NCI-H526 (cell line): ENCODE measurements around the gene NTM.
A peak's percentile ranks its signal among the peaks of the same experiment; 100 is the strongest.

ENCODE experiments used
- DNase-seq, 2 experiments: peaks; one replicate each; lab custom pipeline; 2025; lab: John Stamatoyannopoulos, UW

NTM gene

DNA sequence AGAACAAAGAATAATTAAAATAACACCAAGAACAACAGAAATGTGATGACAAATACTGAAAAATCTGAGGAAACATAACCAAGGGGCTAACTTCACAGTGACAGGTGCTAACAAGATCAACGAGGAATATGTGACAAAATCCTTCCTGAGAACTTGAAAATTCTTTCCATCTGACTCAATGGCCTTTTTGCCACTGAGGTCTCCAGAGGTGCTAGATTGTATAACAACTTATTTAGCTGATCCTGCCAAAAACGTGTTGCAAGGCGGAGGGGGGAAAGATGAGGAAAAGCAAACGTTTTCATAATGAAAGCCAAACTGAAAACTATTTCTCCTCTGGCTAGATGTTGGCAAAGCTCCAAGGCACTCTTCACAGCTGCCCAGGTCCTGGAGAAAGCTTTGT lies 364.5 kb downstream of the NTM start:
- DNase-seq = no peak

DNA sequence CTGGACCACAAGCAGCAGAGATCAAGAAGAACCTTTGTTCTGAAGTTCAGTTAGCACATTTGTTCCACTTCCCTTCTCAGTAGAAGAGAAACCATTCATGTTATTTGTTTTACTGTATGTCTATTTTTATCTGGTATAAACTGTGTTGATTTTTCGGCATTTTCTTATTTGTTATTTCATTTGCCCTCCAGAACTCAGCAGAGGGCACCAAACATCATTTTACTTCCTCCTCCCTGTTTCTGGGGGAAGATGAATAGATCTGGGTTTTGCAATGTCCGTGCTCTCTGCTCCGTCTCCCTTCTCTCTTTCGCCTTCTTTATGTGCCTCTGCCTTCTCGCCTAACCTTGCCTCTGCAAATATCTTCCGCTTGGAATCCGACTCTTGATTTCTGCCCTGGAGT lies 366.9 kb downstream of the NTM start:
- no peak for DNase-seq

DNA sequence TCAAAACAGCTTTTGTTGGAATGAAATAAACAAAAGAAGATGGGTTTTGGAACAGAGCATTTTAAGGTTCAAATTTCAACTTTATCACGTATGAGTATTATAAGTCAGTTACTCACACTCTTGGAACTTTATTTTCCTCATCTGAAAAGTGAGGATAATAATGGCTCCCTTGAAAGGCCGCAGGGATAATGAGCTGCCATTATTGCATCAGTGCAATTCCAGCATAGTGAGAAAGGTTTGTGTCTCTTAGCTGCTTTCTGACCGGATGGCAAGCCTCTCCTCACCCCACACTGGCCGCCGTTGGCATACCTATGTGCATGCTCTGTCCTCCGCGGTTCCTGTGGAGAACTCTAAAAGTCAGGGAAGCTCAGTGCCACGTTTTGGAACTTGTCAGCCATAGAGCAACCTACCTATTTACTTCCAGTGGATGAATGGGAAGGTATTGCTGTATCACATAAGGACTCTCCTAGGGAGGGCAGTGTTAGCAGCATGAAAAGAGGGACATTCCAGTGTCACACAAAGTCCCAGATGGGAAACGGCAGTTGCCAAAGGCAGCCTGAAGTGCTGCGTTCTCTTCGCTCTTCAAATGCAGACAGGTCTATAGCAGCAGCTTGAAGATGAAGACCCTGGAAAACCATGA lies 368.9 kb downstream of the NTM start:
- no peak for DNase-seq

DNA sequence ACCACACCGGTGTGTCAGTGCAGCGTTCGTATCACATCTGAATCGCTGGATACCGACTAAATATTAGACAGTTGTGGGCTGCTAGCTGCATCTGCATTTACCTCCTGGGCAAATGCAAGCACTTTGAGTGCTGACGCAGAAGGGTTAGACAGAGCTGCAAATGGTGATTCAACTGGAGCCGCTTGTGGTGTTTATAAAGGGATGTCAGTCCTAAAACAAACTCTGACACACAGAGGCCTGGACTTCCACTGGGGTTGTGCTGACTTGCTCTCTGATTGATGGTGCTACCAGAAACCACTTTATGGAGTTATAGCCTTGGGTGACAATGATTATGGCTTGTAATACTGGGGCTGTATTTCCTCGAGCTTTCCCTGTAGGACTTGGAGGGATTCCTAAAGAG lies 374.4 kb downstream of the NTM start:
- no peak for DNase-seq

- no peak for DNase-seq
Measured at GRCh38 chr11:131745405-131745804, 375.0 kb downstream of the NTM start.

GRCh38 chr11:131746201-131746600 lies 375.8 kb downstream of the NTM start:
- no peak for DNase-seq

GRCh38 chr11:131748151-131749050 lies 378.0 kb downstream of the NTM start:
- DNase-seq = peak; percentile 48 to 85

GRCh38 chr11:131749101-131749500 lies 378.7 kb downstream of the NTM start:
- DNase-seq = no peak

GRCh38 chr11:131750152-131750551 lies 379.7 kb downstream of the NTM start:
- no peak for DNase-seq

DNA sequence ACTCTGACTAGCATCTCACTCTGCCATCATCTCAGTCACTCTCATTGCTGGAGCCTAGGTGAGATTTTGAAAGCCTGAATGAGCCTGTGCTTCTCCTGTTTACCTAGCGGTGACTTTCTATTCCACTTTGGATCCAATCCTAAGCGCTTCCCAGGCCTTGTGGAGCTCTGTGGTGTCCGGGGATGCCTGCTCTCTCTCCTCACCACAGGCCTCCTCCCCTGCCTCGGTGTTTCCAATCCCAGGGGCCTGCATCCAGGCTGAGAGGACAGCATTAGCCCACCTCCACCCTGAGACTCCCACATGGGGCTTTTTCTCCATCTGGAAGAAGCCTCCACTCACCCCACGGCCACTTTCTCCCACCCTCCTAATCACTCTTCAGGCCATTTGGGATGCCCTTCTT lies 380.3 kb downstream of the NTM start:
- no peak for DNase-seq

GRCh38 chr11:131754671-131755070 lies 384.3 kb downstream of the NTM start:
- DNase-seq = no peak

- DNase-seq = no peak
Measured at GRCh38 chr11:131756479-131757110, 386.2 kb downstream of the NTM start.

DNA sequence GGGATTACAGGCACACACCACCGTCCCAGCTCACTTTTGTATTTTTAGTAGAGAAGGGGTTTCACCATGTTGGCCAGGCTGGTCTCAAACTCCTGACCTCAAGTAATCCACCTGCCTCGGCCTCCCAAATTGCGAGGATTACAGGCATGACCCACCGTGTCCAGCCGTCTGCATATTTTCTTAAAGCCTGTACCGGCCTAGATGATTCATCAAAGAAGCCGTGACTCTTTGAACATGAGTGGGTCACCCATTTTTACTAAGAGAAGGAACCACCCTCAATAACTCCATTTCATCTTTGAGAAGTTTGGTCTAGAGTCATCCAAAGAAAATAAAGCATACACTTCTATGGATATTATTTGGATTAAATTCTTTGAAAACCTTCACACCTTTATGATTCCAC lies 388.3 kb downstream of the NTM start:
- no peak for DNase-seq

DNA sequence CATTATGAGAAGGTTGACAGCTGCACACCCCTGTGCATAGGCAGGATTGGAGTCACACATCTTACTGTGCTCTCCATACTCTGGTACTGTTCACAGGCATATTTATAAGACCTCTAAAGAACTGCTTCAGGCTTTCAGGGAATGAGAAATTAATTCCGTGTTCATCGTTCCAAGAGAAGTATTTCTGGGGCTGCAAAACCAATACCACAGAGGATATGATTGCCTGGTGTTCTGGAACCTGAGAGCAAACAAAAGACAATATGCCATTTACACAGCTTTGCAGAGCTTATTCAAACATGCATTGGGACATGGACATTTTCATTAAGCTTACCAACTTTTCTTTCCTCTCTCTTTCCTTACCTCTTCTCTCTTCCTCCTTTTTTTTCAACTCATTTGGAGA lies 388.7 kb downstream of the NTM start:
- no peak for DNase-seq

DNA sequence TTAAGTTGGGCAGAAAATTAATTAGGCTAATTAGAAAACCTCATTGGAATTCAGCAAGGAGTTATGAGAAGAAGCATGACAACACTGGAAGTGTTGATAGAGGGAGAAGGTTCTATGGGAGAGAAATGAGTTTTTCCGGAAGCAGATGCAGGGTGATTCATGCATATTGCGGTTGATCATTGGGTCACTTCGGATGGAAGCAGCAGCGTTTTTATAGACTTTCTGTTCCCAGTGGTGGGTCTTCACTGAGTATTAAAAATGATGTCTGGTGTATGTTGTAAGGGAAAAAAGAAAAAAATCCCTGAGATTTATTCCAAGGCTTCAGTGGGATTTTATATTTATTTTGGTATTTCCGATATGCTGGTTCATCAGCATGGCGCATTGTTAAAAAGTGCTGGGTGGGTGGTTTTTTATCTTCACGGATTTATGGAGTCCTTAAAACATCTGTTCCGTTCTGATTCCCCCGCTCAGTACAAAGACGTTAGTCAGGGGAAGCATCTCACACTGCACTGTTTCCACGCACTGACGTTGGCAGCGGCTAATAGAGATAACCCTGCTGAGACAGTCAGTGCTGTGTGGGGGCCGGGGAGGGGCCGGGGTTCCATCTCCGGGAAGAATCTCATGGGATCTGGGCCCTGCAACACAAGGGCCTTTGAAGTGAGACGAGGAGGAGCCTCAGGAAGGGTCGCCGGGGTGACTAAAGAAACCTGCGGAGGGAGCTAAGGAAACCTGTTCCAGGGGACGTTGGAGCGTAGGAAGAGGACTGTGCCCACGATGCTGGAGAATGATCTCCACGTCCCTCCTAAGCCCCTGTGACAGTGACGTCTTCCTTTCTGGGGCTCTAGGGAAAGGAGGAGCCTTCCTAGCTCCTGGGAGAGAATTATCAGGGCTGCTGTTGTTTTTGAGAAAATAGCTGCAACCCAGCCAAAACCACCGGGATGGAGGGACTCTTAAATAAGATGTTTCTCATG lies 390.0 kb downstream of the NTM start:
- no peak for DNase-seq

DNA sequence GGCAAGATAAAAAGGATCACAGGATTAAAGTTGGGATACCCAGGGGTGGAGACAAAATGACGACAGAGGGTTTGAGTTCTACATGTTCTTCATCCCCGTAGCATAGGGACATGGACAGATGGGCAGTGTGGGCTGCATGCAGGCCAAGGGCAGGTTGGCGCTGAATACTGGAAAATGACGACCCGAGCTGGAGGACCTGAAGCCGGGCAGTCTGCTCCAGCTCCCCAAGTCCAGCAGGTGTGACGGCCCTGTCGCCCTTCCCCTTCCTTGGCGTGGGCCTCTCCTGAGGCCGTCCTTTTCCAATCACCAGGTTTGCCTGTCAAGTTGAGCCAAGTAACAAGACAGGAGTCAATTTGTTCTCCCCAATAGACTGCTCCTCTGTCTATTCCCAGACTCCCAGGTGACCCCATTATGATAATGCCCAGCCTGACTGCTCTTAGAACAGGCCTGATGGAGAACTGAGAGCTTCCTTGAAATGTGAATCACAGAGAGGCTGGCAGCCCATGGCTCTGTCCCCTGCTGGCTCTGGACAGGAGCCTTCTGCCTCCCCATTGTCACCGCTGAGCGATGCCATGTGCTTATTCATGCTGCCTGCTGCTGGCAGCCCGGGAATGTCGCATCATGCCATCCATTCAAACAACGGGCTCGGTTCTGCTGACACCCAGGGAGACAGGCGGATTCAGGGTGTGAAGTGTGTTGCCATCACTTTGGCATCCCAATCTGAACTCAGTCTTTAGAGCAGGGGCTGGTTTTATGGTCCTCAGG lies 392.1 kb downstream of the NTM start:
- DNase-seq = no peak

DNA sequence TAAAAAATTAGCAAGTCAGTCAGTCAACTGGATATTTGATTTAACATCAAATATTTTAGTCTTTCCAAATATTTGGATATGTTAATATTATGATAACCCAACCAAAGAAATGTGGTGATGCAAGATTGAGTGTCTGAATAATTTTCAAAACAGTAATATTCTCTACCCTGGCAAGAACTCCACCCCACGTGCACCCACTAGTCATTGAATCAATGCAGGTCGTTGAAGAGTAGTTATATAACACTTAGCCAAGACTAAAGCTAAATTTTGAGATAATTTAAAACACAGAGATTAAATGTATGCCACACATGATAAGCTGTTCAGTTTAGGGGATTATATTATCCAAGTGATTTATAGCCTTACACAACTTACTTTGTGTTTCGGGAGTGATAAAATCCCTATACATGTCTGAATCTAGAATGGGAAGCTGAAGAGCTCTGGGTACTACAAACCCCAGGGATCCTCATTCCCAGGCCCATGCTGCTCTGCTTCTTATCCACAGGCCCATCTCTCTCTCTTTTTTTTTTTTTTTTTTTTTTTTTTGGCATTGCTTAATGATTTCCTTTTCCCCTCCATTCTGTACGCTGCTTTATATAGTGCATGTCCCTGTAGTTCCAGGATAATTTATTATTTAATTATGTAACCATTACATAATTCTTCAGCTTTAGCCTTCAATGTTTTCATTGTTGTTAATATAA lies 392.9 kb downstream of the NTM start:
- no peak for DNase-seq

DNA sequence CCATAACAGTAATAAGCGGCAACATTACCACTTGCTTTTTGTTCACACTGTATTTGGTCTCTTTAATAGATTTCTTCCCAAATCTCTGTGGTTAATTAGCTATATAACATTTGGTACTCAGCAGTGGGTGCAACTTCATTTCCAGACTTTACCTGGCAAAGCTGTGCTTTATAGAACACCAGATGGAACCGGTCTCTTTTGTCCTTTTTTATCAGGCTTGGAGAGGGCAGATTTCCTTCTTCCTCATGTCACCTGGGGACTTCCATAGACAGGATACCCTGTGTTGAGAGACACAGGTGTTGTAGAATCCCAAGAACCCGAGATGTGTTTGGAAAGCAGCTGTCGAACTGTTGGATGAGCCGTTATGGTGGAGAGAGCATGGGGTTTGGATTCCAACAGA lies 393.7 kb downstream of the NTM start:
- DNase-seq = no peak

- no peak for DNase-seq
Measured at GRCh38 chr11:131764649-131765048, 394.2 kb downstream of the NTM start.

DNA sequence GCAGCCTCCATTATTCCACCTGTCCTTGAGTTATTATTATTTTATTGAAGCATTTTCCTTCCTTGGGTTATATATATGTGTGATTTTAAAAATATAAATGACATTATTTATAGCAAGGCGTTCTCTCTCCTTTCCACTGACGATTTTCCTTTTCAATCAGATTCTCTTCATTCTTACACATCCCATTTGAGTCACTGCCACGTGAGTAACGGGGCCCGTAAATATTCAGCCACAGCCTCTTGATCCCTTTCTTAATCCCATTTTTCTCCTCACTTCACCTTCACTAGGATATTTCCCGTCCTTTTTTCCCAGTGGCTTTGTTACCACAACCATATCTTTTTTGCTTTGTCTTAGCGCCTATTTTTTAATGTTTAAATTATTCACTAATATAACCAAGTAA lies 396.2 kb downstream of the NTM start:
- DNase-seq = no peak

- no peak for DNase-seq
Measured at GRCh38 chr11:131767421-131767820, 397.0 kb downstream of the NTM start.
